Measurements from ENCODE around the gene KRTAP9-3.

DNA sequence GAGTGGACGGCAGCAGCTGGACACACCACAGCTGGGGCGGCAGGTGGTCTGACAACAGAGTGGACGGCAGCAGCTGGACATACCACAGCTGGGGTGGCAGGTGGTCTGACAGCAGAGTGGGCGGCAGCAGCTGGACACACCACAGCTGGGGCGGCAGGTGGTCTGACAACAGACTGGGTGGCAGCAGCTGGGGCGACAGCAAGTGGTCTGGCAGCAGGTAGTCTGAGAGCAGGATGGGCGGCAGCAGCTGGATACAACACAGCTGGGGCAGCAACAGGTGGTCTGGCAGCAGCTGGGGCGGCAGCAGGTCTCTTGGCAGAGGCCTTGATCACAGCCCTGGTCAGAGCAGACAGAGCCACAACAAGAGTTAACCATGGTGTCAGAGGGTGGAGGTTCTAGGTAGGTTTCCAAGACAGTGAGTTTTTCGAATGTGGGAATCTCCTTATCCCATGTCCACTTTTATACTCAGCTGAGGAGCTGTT, 47.7 kb upstream of the KRTAP9-3 start, which contains the start of gene KRTAP4-1:
- TF ChIP-seq, protein P1, sequence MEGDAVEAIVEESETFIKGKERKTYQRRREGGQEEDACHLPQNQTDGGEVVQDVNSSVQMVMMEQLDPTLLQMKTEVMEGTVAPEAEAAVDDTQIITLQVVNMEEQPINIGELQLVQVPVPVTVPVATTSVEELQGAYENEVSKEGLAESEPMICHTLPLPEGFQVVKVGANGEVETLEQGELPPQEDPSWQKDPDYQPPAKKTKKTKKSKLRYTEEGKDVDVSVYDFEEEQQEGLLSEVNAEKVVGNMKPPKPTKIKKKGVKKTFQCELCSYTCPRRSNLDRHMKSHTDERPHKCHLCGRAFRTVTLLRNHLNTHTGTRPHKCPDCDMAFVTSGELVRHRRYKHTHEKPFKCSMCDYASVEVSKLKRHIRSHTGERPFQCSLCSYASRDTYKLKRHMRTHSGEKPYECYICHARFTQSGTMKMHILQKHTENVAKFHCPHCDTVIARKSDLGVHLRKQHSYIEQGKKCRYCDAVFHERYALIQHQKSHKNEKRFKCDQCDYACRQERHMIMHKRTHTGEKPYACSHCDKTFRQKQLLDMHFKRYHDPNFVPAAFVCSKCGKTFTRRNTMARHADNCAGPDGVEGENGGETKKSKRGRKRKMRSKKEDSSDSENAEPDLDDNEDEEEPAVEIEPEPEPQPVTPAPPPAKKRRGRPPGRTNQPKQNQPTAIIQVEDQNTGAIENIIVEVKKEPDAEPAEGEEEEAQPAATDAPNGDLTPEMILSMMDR (IDR thresholded peaks at IDR 0.05), result no peak
- no peak for TF ChIP-seq POLR2A (IDR thresholded peaks at IDR 0.05)

Measured in heart left ventricle (tissue), 13 donors.